T-helper 2 cell treated with Interferon-gamma antibody and Interleukin-4, amounts not matched to agents 100 ng/mL and 5 ng/mL, for 36 hours (primary cell): ENCODE data around the gene RNF144B. TPM values are rescaled to one million over a fixed set of nuclear protein-coding genes. Genes with fewer than 3 reads are reported as not detected.

Experiments used
- intact Hi-C: fragments of 100-400 bp; cut with micrococcal nuclease; formaldehyde crosslinking; loops from one replicate; pipeline ENCODE4 v1.15.1; 2023
- total RNA-seq: library from RNA; stranded (reverse); gene quantifications from 2 replicates; pipeline ENCODE4 v1.2.3, GENCODE V29; 2022

Gene RNF144B
- total RNA-seq, 1 donor from 2014 or later = 2.1 TPM

DNA sequence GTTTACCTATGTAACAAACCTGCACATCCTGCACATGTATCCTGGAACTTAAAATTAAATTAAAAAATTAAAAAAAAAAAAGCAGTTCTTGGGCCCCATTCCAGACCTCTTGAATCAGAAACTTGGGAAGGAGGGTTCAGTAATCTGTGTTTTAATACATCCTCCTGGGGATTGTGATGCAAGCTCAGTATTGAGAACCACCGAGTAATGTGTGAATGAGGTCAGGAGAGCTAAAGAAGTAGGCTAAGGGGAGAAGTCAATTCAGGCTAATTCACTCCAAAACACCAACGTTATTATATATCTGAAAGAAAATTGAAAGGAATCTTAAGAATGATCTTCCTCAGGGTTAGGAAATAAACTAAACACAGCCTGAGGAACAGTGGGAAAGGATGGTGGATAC is 120.4 kb downstream of the RNF144B start:
- intact Hi-C loops = no loop called here

GRCh38 chr6:18509871-18510643 is 122.9 kb downstream of the RNF144B start:
- intact Hi-C loops = no loop called here

DNA sequence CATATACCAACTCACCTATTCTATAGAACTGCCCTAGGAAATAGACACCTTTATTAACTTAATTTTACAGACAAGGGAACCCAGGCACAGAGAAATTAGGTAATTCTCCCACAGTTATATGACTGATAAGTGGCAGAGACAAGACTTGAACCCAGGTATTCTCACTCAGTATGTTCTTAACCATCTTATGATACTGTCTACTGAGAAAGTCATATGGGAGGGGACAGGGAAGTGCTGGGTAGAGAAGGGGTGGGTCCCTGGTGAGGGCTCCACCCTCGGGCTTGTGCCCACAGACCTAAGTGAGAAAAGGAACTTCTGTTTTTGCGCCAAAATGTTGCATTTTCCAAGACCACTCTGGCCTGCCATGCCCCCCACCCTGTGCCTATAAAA is 123.5 kb downstream of the RNF144B start:
- intact Hi-C loops = no loop called here

GRCh38 chr6:18511211-18511610 is 124.1 kb downstream of the RNF144B start:
- intact Hi-C loops = no loop called here

- intact Hi-C loops = no loop called here
Measured at GRCh38 chr6:18513253-18513798, 126.2 kb downstream of the RNF144B start.

- intact Hi-C loops = no loop called here
Measured at GRCh38 chr6:18514180-18514579, 127.0 kb downstream of the RNF144B start.

GRCh38 chr6:18515767-18516166 is 128.6 kb downstream of the RNF144B start:
- intact Hi-C loops = no loop called here

Other genes starting within 250 kb of the RNF144B start
- 7.0 and 7.1 TPM in 2 replicates for gene TPMT, start 232.3 kb upstream of the RNF144B start, total RNA-seq
- gene KDM1B, start 231.9 kb upstream of the RNF144B start, total RNA-seq = 8.0 and 8.1 TPM in 2 replicates
- 216 and 226 TPM in 2 replicates for gene DEK, start 122.8 kb upstream of the RNF144B start, total RNA-seq